Measurements from ENCODE around the gene SLC25A22. TPM values are rescaled to one million over a fixed set of nuclear protein-coding genes. Genes with fewer than 3 reads are reported as not detected.
A peak's percentile ranks its signal among the peaks of the same experiment; 100 is the strongest.

SLC25A22 gene
- total and polyA plus RNA-seq, 9 of the 15 experiments (the other 6 are each of a cell fraction or from before 2014, with no cell fraction given) = 0.41 to 55.4 (median 11.4) TPM

GRCh38 chr11:782264-783174 lies 15.6 kb downstream of the SLC25A22 start (continued):
- TF ChIP-seq FOXJ2 (tag; IDR thresholded peaks at IDR 0.05) = no peak
- TF ChIP-seq RERE (CRISPR knock-in tag; IDR thresholded peaks at IDR 0.05; ENCODE audit: borderline replicate concordance) = no peak
- peak in 1 of 2 experiments; percentile 16 for TF ChIP-seq E2F6 (IDR thresholded peaks at IDR 0.05; ENCODE audit: borderline replicate concordance in 1 of 2, extremely low read depth in 1 of 2, insufficient read depth in 1 of 2, insufficient read length in 1 of 2, low read depth in 1 of 2, low read length in 1 of 2, poor library complexity in 1 of 2, severe bottlenecking in 1 of 2)
- TF ChIP-seq ZBTB11 (CRISPR knock-in tag; IDR thresholded peaks at IDR 0.05) = no peak
- TF ChIP-seq ZNF24 (IDR thresholded peaks at IDR 0.05) = no peak
- no peak for TF ChIP-seq CHD1 (IDR thresholded peaks at IDR 0.05; ENCODE audit: low read length)
- no peak for TF ChIP-seq CCNT2 (IDR thresholded peaks at IDR 0.05; ENCODE audit: borderline replicate concordance, extremely low read depth, insufficient read length, low read depth, low read length)
- no peak for TF ChIP-seq SAP30 (IDR thresholded peaks at IDR 0.05; ENCODE audit: borderline replicate concordance, insufficient read depth, low read depth, low read length, poor library complexity, severe bottlenecking)
- TF ChIP-seq POLR2G (IDR thresholded peaks at IDR 0.05; ENCODE audit: low read depth, low read length) = peak; percentile 65

Data from K562 (cell line).